Lung (tissue), 12 donors: Measurements from ENCODE around the gene KCP. TPM values are rescaled to one million over a fixed set of nuclear protein-coding genes. Genes with fewer than 3 reads are reported as not detected.

ENCODE experiments used
- ATAC-seq: fragments of 200-7000 bp; cut with Tn5 transposase; one replicate; pipeline ENCODE4 v1.9.1; 2020; ENCODE audit warnings: moderate number of reproducible peaks; ENCODE audit not compliant: insufficient read depth, low FRiP score
- DNase-seq, 3 donors: peaks; one replicate each; pipeline ENCODE4 v3.0.0-alpha.2; 2013 to 2017
- H3K27ac ChIP-seq, 2 donors: one replicate each; pipeline ENCODE4 v1.5.1; 2013; ENCODE audit warnings: mild to moderate bottlenecking in 2 of 2, moderate library complexity in 2 of 2, control low read depth in 1 of 2, inconsistent platforms in 1 of 2, low read depth in 1 of 2, low read length in 1 of 2
- H3K27me3 ChIP-seq, 3 donors: one replicate each; pipeline ENCODE4 v1.5.1; 2013; ENCODE audit warnings: low read length in 2 of 3; ENCODE audit not compliant: control insufficient read depth in 3 of 3, insufficient read depth in 3 of 3
- H3K36me3 ChIP-seq, 4 donors: one replicate each; pipeline ENCODE4 v1.5.1; 2013; ENCODE audit warnings: low read length in 4 of 4, mild to moderate bottlenecking in 1 of 4, moderate library complexity in 1 of 4; ENCODE audit not compliant: control insufficient read depth in 4 of 4, insufficient read depth in 4 of 4
- H3K4me1 ChIP-seq, 5 donors: one replicate each; pipeline ENCODE4 v1.5.1; 2013; ENCODE audit warnings: low read length in 5 of 5, mild to moderate bottlenecking in 2 of 5, moderate library complexity in 1 of 5; ENCODE audit not compliant: control insufficient read depth in 5 of 5, insufficient read depth in 5 of 5
- H3K4me3 ChIP-seq: one replicate; pipeline ENCODE4 v1.5.1; 2013; ENCODE audit warnings: mild to moderate bottlenecking, control low read depth, moderate library complexity
- H3K9ac ChIP-seq, 2 donors: one replicate each; pipeline ENCODE4 v1.5.1; 2013; ENCODE audit warnings: low read length in 2 of 2, control low read depth in 1 of 2; ENCODE audit not compliant: insufficient read depth in 1 of 2
- H3K9me3 ChIP-seq, 4 donors: one replicate each; pipeline ENCODE4 v1.5.1; 2013; ENCODE audit warnings: low read length in 3 of 4, mild to moderate bottlenecking in 1 of 4, moderate library complexity in 1 of 4; ENCODE audit not compliant: control insufficient read depth in 4 of 4, insufficient read depth in 3 of 4
- WGBS, 2 donors: extraction: QIAGEN DNeasy Blood & Tissue Kit; methylation state at CpG; one replicate each; pipeline ENCODE4 v1.1.7; 2013; 5-methylcytosine and 5-hydroxymethylcytosine counted together
- polyA plus RNA-seq, 2 donors: library from polyadenylated mRNA; stranded (reverse); fragments of 200-250 nt; gene quantifications; one replicate each; pipeline ENCODE4 v1.2.1, GENCODE V29; 2013
- total RNA-seq, 2 donors: library from RNA; depleted of rRNA in 1 of 2; stranded (reverse); fragments of >200 nt in 1 of 2; gene quantifications; one replicate each; pipeline ENCODE4 v1.2.1, GENCODE V29; 2014 to 2021
- TF ChIP-seq, protein P1 (sequence below): IDR thresholded peaks from 2 replicates; pipeline ENCODE4 v1.5.1; 2012; ENCODE audit warnings: mild to moderate bottlenecking; ENCODE audit errors: control extremely low read depth, extremely low read depth
- donor health status: control.
- donor health status: control.
- donor health status: Bipolar disorder and iron deficiency.
- donor health status: healthy.
- donor health status: DM: yes; HTN: yes; CAD: no.

Gene KCP
- total and polyA plus RNA-seq, 4 donors, result 0.22 to 3.9 (median 0.56) TPM

GRCh38 chr7:128948976-128949760 is 38.7 kb upstream of the KCP start:
- TF ChIP-seq, protein P1, sequence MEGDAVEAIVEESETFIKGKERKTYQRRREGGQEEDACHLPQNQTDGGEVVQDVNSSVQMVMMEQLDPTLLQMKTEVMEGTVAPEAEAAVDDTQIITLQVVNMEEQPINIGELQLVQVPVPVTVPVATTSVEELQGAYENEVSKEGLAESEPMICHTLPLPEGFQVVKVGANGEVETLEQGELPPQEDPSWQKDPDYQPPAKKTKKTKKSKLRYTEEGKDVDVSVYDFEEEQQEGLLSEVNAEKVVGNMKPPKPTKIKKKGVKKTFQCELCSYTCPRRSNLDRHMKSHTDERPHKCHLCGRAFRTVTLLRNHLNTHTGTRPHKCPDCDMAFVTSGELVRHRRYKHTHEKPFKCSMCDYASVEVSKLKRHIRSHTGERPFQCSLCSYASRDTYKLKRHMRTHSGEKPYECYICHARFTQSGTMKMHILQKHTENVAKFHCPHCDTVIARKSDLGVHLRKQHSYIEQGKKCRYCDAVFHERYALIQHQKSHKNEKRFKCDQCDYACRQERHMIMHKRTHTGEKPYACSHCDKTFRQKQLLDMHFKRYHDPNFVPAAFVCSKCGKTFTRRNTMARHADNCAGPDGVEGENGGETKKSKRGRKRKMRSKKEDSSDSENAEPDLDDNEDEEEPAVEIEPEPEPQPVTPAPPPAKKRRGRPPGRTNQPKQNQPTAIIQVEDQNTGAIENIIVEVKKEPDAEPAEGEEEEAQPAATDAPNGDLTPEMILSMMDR, result no peak
- Histone ChIP-seq H3K4me1 (peaks cover 0 to 9% (median 0%) of the 10 kb centered on the region in 5 donors), H3K9ac (no peak overlapping the region), H3K9me3 (no peaks in the 10 kb centered on the region), H3K4me3 (no peak overlapping the region), H3K36me3 (peaks cover 0 to 9% (median 5%) of the 10 kb centered on the region in 4 donors), H3K27ac (no peak overlapping the region), H3K27me3 (no peaks in the 10 kb centered on the region)
- DNase-seq (no peak), ATAC-seq (no peak)
- 73 to 88% methylated on average over 4 of the region's 4 CpGs for WGBS, 2 donors

DNA sequence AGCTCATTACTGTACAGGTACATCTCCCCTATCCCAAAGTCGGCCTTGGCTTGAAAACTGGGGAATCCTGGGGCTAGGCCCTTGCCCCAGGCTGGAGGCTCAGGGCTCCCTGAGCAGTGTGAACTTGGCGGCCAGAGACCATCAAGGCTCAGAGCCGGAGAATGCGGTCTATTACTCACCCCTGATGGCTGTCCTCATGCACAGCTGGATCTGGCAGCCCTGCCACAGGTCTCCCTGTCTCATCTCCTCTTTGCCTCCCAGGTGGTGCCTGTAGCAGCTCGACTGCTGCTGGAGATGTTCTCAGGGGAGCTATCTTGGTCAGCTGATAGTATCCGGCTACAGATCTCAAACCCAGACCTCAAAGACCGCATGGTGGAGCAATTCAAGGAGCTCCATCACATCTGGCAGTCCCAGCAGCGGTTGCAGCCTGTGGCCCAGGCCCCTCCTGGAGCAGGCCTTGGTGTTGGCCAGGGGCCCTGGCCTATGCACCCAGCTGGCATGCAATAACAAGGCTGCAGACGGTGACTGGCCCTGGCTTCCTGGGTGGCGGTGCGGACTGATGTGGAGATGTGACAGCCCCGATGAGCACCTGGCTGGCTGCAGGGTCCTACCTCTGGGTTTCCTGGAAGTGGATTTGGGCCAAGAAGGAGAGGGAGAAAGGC is 37.9 kb upstream of the KCP start:
- ATAC-seq, result no peak
- no peaks in the 10 kb centered on the region for H3K27me3 ChIP-seq
- WGBS, 2 donors, result 49 to 79% methylated on average over 12 of the region's 12 CpGs

GRCh38 chr7:128947854-128948253 is 37.3 kb upstream of the KCP start:
- ATAC-seq, result no peak
- Histone ChIP-seq H3K9ac (no peak overlapping the region), H3K9me3 (no peaks in the 10 kb centered on the region), H3K4me1 (peaks cover 0 to 9% (median 0%) of the 10 kb centered on the region in 5 donors), H3K4me3 (no peak overlapping the region), H3K36me3 (peaks cover 0 to 6% (median 2%) of the 10 kb centered on the region in 4 donors), H3K27me3 (no peaks in the 10 kb centered on the region), H3K27ac (no peak overlapping the region)
- WGBS, 2 donors, result 92 to 96% methylated on average over 9 of the region's 9 CpGs
- TF ChIP-seq, protein P1, result no peak
- DNase-seq, result no peak

More for the DNA sequence above, 37.9 kb upstream of the KCP start:
- Histone ChIP-seq H3K36me3 (peaks cover 0 to 6% (median 3%) of the 10 kb centered on the region in 4 donors), H3K4me3 (no peak overlapping the region), H3K4me1 (peaks cover 0 to 9% (median 0%) of the 10 kb centered on the region in 5 donors), H3K27ac (no peak overlapping the region), H3K9me3 (no peaks in the 10 kb centered on the region), H3K9ac (no peak overlapping the region)
- no peak for DNase-seq
- TF ChIP-seq, protein P1, result no peak
